CD4-positive, alpha-beta T cell treated with Interleukin-12 subunit alpha and Interleukin-12 subunit beta, for 1 hour (primary cell): ENCODE measurements around the gene TMEM123.

Experiments used
- DNase-seq: peaks from one replicate; pipeline ENCODE4 v3.0.0-alpha.2; 2020

The TMEM123 gene

DNA sequence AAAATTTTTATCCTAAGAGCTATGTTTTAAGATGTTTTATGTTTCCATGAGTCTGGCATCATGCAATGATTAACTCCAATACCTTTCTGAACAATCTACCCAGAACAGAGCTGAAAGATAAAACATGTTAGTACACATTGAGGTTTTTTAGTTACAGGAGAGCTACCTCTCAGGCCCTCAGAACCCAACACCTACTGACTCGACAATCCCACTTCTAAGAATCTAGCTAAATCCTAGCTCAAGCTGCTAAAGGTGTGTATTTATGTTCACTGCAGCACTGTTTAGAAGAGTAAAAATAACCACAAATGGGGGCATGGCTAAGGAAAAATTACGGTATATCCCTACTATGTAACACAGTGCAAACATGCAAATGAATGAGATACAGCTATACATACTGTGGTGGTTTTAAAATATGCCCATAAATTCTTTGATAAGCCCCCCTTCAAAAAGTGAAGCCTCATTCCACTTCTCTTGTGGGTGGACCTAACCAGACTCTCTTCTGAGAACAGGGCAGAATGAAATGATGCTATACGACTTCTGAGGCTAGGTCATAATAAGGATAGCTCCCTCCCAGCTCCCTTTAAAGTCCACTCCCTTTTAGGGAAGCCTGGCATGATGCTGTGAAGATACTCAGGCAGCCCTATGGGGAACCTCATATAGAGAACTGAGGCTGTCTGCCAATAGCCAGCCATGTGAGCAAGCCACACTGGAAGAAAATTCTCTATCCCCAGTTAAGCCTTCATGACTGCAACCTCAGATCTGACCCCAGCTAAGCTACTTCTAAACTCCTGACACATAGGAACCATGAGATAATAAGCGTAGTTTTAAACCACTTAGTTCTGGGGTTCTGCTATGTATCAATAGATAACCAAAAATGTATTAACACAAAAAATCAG is 29.5 kb downstream of the TMEM123 start:
- DNase-seq: no peak

DNA sequence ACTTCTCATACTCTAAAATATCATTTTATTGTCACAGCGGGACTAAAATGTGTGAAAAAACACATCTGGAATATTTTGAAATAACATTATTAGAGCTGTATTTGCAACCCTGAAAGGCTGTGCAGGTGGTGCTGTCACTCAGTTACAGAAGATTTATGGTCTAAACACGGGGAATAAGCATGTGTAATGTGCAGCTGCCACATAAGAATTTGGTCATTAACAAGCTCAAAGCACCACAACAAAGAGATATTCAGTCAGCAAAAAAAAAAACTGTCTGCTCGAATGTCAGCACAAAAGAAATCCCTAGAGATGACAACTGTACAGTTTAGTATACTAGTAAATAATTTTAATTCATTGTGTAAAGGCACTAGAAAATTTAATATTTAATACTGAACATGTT is 31.3 kb downstream of the TMEM123 start:
- no peak for DNase-seq

DNA sequence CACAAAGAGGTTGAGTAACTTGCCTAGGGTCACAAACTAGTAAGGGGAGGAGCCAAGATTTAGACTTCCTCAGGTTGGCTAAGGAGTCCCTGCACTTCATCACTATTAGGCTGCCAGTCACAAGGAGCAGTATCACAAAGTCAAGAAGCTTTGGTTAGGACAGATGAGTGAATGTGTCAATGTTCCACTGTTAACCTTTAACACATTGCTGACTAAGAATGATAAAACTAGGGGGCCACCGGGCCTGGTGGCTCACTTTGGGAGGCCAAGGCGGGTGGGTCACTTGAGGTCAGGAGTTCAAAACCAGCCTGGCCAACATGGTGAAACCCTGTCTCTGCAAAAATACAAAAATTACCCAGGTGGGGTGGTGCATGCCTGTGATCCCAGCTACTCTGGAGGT is 32.0 kb downstream of the TMEM123 start:
- no peak for DNase-seq

DNA sequence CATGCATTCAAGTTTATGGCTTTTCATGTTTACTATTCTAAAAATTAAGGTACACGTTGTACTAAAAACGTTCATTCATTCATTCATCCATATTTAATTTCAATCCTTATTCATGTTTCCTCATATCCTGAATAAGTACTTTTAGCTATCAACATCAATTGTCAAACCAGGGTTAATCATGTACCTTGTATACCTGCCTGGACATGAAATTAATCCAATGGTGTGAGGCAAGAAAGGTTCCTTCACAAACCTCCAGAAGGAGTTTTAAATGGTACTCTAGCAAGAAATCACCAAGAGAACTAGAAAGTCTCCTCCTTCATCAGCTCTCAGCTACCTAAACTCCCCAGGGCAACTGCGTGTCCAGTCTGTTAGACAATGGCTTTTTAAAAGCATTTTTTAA is 33.4 kb downstream of the TMEM123 start:
- DNase-seq: no peak

DNA sequence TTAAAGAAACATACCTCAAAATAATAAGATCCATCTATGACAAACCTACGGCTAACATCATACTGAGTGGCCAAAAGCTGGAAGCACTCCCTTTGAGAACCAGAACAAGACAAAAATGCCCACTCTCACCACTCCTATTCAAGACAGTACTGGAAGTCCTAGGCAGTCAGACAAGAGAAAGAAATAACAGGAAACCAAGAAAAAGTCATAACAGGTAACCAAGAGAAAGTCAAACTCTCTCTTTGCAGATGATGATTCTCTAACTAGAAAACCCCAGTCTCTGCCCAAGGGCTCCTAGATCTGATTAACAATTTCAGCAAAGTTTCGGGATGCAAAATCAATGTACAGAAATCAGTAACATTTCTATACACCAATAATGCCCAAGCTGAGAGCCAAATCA is 35.6 kb downstream of the TMEM123 start:
- peak; percentile 39 for DNase-seq

DNA sequence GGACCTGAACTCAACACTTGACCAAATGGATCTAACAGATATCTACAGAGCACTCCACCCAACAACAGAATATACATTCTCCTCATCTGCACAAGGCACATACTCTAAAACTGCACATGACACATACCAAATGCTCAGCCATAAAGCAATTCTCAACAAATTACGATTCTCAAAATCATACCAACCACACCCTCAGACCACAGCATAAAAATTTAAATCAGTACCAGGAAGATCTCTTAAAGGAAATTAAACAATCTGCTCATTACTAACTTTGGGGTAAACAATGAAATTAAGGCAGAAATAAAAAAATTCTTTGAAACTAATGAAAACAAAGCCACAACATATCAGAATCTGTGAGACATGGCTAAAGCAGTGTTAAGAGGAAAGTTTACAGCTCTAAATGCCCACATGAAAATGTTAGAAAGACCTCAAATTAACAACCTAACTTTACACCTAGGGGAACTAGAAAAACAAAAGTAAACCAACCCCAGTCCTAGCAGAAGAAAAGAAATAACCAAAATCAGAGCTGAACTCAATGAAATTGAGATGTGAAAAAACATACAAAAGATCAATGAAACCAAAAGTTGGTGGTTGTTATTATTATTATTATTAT is 37.2 kb downstream of the TMEM123 start:
- DNase-seq: peak; percentile 38

DNA sequence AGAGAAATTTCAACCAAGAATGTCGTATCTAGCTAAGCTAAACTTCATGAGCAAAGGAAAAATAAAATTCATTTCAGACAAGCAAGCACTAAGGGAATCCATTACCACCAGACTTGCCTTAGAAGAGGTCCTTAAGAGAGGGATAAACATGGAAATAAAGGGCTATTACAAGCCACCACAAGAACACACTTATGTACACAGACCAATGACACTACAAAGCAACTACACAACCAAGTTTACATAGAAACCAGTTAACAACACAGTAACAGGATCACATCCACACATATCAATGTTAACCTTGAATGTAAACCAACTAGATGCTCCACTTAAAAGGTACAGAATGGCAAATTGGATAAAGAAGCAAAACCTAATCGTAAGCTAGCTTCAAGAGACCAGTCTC is 38.0 kb downstream of the TMEM123 start:
- DNase-seq: no peak

DNA sequence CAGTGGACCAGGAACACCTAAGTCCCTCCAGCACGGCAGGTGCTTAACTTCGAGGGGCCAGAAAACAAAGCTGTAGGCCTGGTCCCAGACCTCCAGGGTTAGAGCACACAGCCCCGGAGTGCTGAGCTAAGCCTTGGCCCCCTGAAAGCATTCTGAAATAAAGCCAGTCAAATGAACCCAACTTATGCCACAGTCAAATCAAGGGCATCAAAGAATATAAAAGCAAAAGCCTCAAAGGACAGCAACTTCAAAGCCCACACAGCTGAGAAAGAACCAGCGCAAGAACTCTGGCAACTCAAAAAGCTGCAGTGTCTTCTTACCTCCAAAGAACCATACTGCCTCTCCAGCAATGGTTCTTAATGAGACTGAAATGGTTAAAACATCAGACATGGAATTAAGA is 39.1 kb downstream of the TMEM123 start:
- peak; percentile 29 for DNase-seq

DNA sequence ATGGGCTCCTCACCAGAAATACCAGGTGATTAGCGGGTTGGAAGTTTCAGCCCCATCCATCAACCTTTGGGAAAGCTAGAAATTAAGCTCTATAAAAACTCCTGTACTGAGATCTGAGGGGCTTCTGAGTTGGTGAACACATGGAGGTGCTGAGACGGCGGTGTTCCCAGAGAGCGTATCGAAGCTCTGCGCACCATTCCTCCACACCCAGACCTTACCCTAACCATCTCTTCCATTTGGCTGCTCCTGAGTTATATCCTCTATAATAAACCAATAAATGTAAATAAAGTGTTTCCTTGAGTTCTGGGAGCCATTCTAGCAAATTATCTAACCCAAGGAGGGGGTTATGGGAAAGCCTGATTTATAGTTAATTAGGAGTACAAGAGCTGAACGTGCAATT is 41.4 kb downstream of the TMEM123 start:
- DNase-seq: no peak

DNA sequence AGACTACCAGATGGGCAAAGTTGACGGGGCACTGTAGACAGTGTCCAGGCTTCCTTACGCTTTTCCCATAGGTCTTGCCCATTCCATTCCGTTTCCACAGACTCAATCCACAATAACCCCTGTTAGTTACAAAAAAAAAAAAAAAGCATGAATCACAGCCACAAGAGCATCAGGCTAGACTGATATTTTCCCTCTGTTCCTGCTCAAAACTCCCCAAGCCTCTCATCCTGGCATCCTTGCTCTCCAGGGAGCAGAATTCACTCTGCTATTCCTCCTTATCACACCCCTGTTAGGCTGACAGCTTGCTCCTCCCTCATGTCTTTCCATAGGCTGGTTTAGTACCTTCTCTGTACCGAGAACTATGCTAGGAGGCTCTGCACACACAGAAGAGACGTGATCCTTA is 42.2 kb downstream of the TMEM123 start:
- no peak for DNase-seq

DNA sequence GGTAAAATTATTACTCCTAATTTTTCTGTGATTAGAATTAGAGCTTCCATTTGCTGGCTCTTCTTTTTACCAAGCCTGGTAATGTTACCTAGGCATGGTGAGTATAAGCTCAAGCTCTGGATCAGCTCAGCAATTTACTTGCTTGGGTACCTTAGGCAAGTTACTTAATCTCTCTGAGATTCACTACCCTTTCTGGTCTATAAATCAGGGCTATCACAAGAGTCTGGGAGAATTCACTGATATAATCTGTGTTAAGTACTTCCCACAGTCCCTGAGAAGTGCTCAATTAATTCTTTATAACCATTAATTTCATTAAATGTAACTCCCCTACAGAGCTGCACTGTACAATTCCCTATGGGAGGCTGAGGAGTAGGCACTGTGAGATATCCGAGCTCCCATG is 44.2 kb downstream of the TMEM123 start:
- DNase-seq: no peak

DNA sequence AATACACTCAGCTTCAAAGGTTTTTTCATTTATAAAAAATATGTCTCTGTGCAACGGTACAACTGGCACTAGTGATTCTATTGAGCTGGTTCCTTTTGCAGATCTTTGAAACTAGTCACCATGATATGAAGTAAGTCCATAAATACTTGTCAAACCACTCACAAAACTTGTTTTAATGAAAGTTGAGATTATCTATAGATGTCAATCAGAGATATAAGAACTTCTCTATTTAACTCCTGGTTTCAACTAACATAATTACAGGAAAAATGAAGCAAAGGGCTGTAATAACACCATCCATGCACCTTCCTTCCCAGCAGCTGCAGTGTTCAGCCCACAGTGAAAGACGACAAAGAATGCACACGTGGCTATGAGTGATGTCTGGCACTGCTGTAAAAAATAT is 44.7 kb downstream of the TMEM123 start:
- no peak for DNase-seq

DNA sequence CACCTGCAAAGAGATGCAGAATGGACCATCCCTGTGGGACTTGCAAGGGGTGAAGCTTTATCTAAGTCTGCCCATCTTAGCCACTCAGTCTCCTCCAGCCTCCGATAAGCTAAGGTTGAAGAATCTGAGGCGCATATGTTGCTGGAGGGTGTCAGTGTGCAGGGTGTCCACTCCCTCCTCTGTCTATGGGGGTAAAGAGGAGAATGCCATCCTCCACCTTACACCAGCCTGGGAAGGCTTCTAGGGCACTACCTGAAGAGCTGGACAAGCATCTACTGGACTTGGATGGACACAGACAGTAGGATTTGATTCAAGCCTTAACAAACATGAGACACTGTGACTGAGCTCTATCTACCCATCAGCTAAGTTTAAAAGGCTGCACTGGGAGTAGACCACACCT is 46.5 kb downstream of the TMEM123 start:
- DNase-seq: no peak

DNA sequence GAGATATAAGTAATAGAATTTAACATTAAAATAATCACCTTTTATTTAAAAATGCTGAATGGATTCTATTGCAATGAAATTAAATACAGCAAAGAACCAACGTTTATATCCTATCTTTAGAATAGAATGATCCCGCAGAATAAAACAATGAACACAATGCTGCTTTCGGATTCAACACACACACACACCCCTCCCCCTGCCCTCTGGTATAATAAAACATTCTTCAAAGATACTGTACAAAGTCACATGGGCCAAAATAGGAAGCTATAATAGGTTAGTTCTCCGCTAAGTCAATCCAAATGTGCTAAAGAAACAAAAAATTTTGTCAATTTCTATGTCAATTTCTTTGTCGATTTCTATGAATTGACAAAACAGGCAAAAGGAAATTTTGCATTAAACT is 47.1 kb downstream of the TMEM123 start:
- no peak for DNase-seq

DNA sequence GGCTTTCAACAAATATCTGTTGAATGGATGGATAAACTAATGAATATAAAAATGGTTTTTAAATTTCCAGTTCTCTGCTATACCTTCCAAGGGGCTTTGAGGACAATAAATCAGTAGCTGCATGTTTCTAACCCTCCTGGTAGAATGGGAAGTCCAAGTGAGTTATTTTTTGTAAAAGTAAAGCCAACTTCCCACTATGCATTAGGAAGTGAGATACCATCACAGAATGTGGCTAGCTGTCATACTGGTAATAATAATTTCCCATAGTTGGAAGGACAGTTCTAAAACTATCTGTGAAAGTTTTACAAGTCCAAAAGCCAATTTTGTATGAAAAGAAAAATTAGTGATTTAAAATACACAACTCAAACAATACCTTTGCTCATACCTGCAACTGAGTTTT is 50.0 kb downstream of the TMEM123 start:
- DNase-seq: no peak

DNA sequence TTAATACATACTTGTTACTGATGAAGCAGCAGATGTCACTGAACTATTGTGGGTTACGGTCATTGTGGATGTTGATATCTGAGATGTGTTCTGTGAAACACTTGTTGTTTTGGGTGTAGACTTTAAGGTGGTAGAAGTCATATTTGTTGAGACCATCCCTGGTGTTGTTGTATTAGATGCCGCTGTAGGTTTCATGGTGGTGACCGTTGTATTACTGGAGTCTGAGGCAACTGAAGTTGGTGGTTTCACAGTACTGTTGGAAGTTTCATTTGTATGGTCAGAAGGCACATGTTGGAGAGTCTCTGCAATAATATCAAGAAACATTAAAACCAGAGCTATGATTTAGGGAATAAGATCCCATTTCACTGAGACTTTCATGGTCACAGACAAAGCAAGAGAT is 50.7 kb downstream of the TMEM123 start:
- no peak for DNase-seq

DNA sequence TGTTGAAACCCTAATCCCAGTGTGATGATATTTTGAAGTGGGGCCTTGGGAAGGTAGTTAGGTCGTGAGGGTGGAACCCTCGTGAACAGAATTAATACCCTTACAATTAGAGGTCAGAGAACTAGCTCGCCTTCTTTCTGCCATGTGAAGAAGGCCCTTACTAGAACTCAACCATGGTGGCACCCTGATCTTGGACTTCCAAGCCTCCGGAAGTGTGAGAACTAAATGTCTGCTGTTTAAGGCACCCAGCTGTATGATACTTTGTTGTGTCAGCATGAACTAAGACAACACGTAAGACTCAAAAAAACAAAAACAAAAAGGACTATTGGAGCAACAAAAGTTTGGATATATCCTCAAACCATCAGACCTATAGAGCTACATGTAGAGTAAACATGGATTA is 52.0 kb downstream of the TMEM123 start:
- no peak for DNase-seq

DNA sequence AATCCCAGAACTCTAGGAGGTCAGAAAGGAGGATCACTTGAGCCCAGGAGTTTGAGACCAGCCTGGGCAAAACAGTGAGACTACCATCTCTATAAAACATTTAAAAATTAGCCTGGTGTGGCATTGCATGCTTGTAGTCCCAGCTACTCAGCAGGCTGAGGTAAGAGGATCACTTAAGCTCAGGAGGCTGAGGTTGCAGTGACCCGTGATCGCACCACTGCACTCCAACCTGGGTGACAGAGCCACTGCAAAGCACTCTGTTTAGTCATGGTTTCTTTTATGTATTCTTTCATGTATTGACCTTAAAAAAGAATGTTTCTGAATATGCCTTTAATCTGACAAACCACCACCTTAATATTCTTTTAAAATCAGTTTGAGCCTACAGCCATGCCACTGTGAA is 53.4 kb downstream of the TMEM123 start:
- DNase-seq: no peak

DNA sequence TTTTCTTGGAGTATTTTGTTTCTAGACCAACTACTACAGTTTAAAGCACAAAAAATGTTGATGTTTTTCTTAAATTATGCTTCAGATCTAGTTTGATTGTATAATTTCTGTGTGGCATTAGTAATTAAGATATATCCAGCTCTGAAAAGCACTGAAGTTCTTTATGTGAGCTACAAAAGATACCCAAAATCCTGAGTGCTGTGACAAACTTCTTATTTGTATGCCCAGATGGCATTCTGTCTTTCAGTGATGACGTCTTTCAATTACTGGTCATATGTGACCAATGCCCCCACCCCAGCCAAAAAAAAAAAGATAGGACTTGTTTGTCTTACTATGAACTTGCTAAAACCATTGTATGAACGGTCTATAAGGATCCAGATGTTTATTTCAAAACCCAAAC is 54.3 kb downstream of the TMEM123 start:
- DNase-seq: no peak

DNA sequence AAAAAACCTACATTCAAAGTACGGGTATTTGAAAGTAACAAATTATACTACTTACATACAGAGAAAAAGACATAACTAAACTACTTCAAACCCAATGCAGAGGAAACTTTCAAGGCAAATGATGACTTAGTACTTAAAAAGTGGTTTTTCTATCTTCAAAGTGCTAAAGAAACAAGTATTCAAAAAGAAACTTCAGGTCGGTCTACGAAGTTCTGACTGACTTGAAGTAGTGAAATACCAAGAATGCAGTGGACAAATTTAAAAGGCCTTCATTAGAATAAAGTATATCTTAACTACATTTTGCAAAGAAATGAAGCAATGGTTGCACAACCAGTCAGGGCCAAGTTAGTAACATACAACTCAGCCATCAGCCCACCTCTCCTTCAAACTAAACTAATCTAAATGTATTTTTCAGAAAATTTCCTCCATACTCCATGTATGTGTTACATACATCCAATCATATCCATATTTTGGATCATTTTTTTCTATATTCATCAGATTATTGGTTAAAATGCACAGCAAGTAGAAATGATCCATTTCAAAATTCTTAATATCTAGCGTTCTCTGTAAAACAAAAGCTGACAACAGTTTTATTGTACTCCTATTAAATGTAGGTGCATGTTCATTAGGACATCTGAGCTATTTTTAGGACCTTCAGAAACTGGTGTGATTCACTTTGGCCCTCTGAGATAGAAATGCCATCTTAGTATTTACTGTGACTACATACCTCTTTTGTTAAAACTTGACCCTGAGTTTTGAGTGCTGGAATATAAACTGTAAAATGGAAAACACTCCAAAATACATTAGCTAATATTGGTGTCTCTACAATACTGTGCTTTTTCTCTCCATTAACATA is 55.6 kb downstream of the TMEM123 start:
- DNase-seq: no peak

DNA sequence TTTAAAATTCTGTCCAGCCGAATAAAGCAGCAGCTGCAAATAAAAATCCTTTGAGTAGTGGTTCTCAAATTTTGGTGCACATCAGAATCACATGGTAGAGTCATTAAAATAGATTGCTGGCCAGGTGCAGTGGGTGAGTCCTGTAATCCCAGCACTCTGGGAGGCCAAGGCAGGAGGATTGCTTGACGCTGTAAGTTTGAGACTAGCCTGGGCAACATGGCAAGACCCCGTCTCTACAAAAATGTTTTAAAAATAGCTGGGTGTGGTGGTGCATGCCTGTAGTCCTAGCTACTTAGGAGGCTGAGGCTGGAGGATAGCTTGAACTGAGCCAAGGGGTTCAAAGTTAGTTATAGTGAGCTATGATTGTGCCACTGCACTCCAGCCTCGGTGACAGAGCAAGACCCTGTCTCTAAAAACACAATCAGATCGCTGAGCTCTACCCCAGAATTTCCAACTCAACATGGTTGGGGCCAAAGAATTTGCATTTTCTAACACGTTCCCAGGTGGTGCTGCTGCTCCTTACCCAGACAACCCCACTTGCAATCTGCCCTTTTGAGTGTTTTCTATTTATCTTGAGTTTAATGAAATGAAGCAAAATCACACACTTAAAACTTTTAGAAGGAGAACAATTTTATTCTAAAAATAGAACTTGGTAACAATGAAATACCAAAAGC is 56.7 kb downstream of the TMEM123 start:
- DNase-seq: no peak

DNA sequence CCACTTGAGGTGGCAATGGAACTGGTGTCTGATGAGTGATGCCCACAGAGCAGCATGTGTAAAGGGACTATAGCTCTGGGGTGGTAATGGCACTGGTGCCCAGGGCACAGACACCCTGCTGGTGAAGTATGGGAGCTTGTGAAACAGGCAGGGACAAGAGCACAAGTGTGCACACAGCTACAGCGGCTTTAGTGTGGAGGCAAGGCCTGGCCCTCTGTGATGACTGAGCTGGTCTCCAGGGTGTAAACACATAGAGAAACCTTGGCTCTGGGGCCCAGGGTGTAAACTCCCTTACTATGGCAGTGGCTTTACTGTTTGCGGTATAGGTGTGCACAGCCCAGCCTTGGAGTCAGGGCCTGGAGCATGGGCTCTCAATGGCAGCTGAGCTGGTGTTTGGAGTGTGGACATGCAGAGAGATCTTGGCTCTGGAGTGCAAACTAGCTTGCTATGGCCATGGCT is 59.3 kb downstream of the TMEM123 start:
- DNase-seq: no peak
